Mesenteric fat pad (tissue), 1 donor: ENCODE results near the gene DENND1A. TPM values are rescaled to one million over a fixed set of nuclear protein-coding genes. Genes with fewer than 3 reads are reported as not detected.
"Not testable (repeated sequence)": the region's sequence is repeated elsewhere in the genome, so short reads cannot be mapped to it uniquely, and the experiment has no call there.

Experiments
- DNase-seq: peaks from one replicate; pipeline ENCODE4 v3.0.0-alpha.2; 2020; ENCODE audit warnings: low spot score
- microRNA-seq: library from miRNA; unstranded; fragments of <30 nt; microRNA quantifications from one replicate; pipeline ENCODE4 v1.2.0, GENCODE V29; 2020; ENCODE audit warnings: borderline number of aligned reads
- total RNA-seq: library from RNA; stranded (reverse); fragmentation: NEBNext Ultra II Directional; extraction: Animal tissue kit (Norgen Biotek cat#: 25700); gene quantifications from one replicate; pipeline ENCODE4 v1.2.1, GENCODE V29; 2021
- donor health status: DM: yes; HTN: yes; CAD: no.

Gene DENND1A
- total RNA-seq, 1 donor from 2014 or later = 24.4 TPM

DNA sequence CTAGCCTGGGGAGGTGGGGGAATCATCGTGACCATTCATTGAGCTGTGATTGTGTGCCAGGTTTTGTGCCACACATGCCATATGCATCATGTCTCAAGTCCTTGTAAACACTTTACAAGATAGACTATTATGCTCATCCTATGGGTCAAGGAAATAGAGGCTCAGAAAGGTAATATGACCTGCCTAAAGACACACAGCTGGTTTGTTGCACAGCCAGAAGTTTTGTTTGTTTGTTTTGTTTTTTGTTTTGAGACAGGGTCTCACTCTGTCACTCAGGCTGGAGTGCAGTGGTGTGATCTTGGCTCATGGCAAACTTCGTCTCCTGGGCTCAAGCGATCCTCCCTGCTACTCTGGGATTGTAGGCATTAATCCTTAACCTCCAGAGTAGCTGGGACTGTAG, 595.3 kb downstream of the DENND1A start:
- no peak for DNase-seq

DNA sequence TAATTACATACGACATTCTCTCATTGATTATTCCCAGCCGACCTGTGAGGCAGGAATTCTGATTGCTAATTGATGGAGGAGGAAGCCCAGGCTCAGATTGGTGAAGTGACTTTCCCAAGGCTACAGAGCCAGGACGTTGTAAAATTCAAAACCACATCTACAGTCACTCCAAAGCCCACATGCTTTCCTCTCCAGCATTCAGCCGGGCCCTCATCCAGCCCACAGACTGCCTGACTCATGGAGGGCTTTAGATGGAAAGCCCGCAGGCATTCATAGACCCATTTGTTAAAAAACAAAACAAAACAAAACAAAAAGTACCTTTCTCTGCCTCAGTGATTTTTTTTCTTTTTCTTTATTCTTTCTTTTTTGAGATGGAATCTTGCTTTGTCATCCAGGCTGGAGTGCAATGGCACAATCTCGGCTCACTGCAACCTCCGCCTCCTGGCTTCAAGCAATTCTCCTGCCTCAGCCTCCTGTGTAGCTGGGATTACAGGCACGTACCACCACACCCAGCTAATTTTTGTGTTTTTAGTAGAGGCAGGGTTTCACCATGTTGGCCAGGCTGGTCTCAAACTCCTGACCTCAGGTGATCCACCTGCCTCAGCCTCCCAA, 596.8 kb downstream of the DENND1A start:
- DNase-seq = not testable (repeated sequence)

DNA sequence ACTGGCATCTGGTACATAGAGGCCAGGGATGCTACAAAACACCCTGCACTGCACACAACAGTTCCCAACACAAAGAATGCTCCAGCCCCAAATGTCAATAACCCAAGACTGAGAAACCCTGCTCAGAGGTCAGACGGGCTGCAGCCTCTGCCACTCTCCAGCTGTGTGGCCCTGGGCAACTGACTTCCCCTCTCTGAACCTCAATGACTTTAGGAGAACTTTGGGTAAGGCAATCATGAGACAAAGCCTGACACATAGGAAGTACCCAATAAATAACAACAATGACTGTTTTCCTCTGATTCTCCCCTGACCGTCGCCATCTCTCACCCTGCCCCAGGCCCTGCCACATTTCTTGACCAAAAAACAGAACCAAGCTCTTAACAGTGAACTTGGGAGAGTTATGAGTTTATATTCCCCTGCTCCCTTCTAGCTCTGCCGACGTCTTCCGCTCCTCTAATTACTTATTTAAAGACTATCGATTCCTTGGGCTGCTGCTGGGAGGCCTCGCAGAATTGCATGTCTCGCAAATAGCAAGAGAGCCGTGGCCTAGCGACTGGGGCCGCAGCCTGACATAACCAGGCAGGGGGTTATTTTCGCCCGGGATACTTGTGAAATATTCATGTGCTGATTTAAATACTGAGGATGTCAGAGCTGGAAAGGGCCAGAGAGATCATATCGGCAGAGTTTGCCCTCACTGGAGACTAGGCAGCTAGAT, 598.4 kb downstream of the DENND1A start:
- DNase-seq = no peak

Small RNA genes within 50 kb of the gene (microRNA-seq; reads per million reads assigned to microRNA genes)
- gene MIR601 (not detected), gene MIR7150 (not detected)

Other genes with a start within 250 kb of the DENND1A start
- 0.80 TPM for gene LHX2, start 81.6 kb upstream of the DENND1A start, total RNA-seq